Vagina (tissue), 2 donors: Measurements from ENCODE around the gene MRGPRF. TPM values are rescaled to one million over a fixed set of nuclear protein-coding genes. Genes with fewer than 3 reads are reported as not detected.
A peak's percentile ranks its signal among the peaks of the same experiment; 100 is the strongest.

Source experiments
- DNase-seq, 2 donors: peaks; one replicate each; pipeline ENCODE4 v3.0.0-alpha.2; 2017; ENCODE audit errors: extremely low spot score in 2 of 2
- H3K27ac ChIP-seq: fragments of 200-600 bp; sonication (generic); one replicate; pipeline ENCODE4 v1.5.1; 2019
- H3K27me3 ChIP-seq: fragments of 200-600 bp; sonication (generic); one replicate; pipeline ENCODE4 v1.5.1; 2019
- H3K36me3 ChIP-seq, 2 donors: fragments of 200-600 bp; sonication (generic); one replicate each; pipeline ENCODE4 v1.5.1; 2017 to 2019
- H3K4me1 ChIP-seq: fragments of 200-600 bp; sonication (generic); one replicate; pipeline ENCODE4 v1.5.1; 2019
- H3K4me3 ChIP-seq, 2 donors: fragments of 200-600 bp; sonication (generic); 1 replicate in 1 of 2; 2 replicates in 1 of 2; pipeline ENCODE4 v1.5.1; 2016 to 2019
- H3K9me3 ChIP-seq: fragments of 200-600 bp; sonication (generic); one replicate; pipeline ENCODE4 v1.5.1; 2019
- POLR2A ChIP-seq, 2 donors: fragments of 450-650 bp; IDR thresholded peaks; one replicate each; pipeline ENCODE4 v1.6.1; 2017; ENCODE audit warnings: antibody characterized with exemption in 2 of 2, mild to moderate bottlenecking in 2 of 2, moderate library complexity in 2 of 2
- POLR2AphosphoS5 ChIP-seq, 2 donors: sonication (generic); formaldehyde crosslinking; IDR thresholded peaks; one replicate each; pipeline ENCODE4 v1.9.0; 2017; ENCODE audit warnings: antibody characterized with exemption in 2 of 2, mild to moderate bottlenecking in 2 of 2, low read depth in 1 of 2; ENCODE audit not compliant: insufficient read depth in 1 of 2
- intact Hi-C: fragments of 100-400 bp; cut with DNase I; formaldehyde crosslinking; loops from one replicate; pipeline ENCODE4 v1.15.1; 2023
- total RNA-seq: library from RNA; depleted of rRNA; stranded (reverse); fragments of >200 nt; gene quantifications from one replicate; pipeline ENCODE4 v1.2.3, GENCODE V29; 2016
- TF ChIP-seq, protein P1 (sequence below), 3 experiments: fragments of 450-650 bp in 2 of 3; fragments of 200-600 bp in 1 of 3; sonication (generic) in 1 of 3; IDR thresholded peaks; one replicate each; pipeline ENCODE4 v1.5.1; 2017 to 2019; ENCODE audit warnings: antibody characterized with exemption in 3 of 3, mild to moderate bottlenecking in 2 of 3, moderate library complexity in 2 of 3

MRGPRF gene
- total RNA-seq, 1 donor from 2014 or later = 84.5 TPM

DNA sequence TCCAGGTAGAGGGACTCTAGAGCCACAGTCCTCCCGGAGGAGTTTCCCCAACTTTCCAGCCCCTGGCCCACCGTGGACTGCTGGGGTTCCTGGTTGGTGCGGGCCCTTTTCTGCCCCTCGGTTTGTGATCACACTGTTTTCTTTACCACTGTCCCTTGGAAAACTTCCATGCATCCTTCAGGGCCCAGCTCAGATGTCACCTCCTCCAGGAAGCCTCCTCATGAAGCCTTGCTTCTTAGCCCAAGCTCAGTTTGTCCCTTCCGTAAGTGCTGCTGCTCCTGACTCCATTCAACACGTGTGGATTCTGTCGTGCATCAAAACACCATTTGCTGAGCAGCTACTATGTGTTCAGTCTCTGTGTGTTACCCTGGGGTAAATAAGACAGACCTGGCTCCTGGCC lies 19.8 kb upstream of the MRGPRF start:
- TF ChIP-seq POLR2A (IDR thresholded peaks at IDR 0.05) (no peak), POLR2AphosphoS5 (IDR thresholded peaks at IDR 0.05; ENCODE audit: insufficient read depth in 1 of 2, low read depth in 1 of 2) (no peak)
- TF ChIP-seq, protein P1, sequence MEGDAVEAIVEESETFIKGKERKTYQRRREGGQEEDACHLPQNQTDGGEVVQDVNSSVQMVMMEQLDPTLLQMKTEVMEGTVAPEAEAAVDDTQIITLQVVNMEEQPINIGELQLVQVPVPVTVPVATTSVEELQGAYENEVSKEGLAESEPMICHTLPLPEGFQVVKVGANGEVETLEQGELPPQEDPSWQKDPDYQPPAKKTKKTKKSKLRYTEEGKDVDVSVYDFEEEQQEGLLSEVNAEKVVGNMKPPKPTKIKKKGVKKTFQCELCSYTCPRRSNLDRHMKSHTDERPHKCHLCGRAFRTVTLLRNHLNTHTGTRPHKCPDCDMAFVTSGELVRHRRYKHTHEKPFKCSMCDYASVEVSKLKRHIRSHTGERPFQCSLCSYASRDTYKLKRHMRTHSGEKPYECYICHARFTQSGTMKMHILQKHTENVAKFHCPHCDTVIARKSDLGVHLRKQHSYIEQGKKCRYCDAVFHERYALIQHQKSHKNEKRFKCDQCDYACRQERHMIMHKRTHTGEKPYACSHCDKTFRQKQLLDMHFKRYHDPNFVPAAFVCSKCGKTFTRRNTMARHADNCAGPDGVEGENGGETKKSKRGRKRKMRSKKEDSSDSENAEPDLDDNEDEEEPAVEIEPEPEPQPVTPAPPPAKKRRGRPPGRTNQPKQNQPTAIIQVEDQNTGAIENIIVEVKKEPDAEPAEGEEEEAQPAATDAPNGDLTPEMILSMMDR (IDR thresholded peaks at IDR 0.05) = no peak
- H3K36me3 ChIP-seq = no peaks in the 10 kb centered on the region
- DNase-seq = no peak
- intact Hi-C loops = no loop called here
- no peaks in the 10 kb centered on the region for H3K27me3 ChIP-seq
- H3K4me1 ChIP-seq = peaks cover 17% of the 10 kb centered on the region
- H3K4me3 ChIP-seq = no peak overlapping the region
- H3K9me3 ChIP-seq = no peaks in the 10 kb centered on the region
- H3K27ac ChIP-seq = no peak overlapping the region

DNA sequence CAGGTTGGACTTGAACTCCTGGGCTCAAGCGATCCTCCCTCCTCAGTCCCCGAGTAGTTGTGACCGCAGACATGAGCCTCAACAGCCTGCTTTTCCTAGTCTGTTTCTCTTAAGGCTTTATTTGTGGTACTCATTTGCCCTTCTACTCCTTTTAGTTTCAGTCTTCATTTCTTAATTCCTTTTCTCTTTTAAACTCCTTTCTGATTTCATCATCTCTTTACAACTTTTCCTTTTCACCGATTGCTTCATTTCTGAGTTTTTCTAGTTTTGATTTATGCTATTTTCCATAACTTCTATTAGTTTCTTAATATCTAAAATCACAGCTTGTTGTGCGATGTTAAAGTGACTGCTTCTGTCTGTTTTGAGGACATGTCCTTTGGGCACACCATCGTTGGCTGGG lies 17.3 kb upstream of the MRGPRF start:
- no peaks in the 10 kb centered on the region for H3K9me3 ChIP-seq
- peaks cover 3% of the 10 kb centered on the region for H3K4me1 ChIP-seq
- intact Hi-C loops = no loop called here
- DNase-seq = no peak
- no peaks in the 10 kb centered on the region for H3K27me3 ChIP-seq
- no peak overlapping the region for H3K4me3 ChIP-seq
- no peaks in the 10 kb centered on the region for H3K36me3 ChIP-seq
- TF ChIP-seq POLR2AphosphoS5 (IDR thresholded peaks at IDR 0.05; ENCODE audit: insufficient read depth in 1 of 2, low read depth in 1 of 2) (no peak), POLR2A (IDR thresholded peaks at IDR 0.05) (no peak)
- TF ChIP-seq, protein P1 (IDR thresholded peaks at IDR 0.05) = no peak
- H3K27ac ChIP-seq = peak overlapping the region; percentile 51

DNA sequence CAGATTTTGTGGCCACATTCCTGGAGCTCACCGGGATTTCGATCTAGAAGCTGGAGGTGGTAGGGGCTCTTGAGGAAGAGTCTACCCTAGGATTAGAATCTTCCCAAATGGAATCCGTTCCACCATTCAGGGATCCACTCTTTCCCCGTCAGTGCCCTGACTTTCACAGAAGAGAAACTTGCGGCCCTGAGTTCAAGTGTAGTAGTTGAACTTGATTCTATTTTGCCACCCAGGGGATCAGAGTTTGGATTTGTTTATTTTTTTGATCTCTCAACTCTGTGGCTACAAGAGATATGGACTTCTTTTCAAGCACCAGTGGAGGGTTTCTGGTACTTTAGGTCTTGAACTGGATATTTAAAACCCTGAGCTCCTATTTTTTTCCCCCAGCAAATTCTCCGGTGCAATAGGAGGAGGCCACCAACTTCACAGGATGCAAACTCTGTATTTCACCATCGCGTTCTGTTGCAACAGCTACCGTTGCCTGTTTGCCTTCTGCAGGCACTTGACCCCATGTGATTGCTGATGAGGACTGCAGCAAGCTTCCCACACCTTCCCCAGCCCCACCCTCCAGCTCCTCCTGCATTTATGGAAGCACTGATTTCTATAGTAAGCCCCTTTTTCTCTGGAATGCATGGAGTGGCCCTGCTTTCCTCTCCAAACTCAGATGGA lies 14.8 kb upstream of the MRGPRF start:
- H3K27ac ChIP-seq = no peak overlapping the region
- no peaks in the 10 kb centered on the region for H3K9me3 ChIP-seq
- intact Hi-C loops = no loop called here
- H3K4me3 ChIP-seq = no peak overlapping the region
- no peaks in the 10 kb centered on the region for H3K27me3 ChIP-seq
- no peaks in the 10 kb centered on the region for H3K4me1 ChIP-seq
- H3K36me3 ChIP-seq = no peaks in the 10 kb centered on the region
- DNase-seq = no peak
- TF ChIP-seq, protein P1 (IDR thresholded peaks at IDR 0.05) = no peak
- TF ChIP-seq POLR2AphosphoS5 (IDR thresholded peaks at IDR 0.05; ENCODE audit: insufficient read depth in 1 of 2, low read depth in 1 of 2) (no peak), POLR2A (IDR thresholded peaks at IDR 0.05) (no peak)

DNA sequence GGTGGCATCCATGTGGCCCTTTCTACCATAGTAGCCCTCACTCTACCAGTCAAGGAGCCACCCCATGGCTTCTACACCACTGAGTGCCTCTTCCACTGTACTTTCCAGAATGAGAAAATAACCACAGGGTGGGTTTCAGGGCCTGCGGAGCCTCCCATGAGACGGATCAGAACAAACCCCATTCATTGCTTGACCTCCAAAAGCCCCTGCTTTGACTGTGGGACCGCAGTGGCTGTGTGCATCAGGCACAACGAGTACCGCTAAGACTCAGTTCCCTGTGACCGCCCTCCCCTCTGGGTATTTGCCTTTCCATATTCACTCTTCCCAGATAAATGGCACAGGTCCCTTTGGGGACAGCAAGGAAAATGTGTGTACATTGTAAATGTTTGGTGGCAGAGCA lies 11.5 kb upstream of the MRGPRF start:
- Histone ChIP-seq H3K27ac (no peak overlapping the region), H3K36me3 (no peaks in the 10 kb centered on the region), H3K4me3 (no peak overlapping the region), H3K4me1 (peaks cover 2% of the 10 kb centered on the region), H3K9me3 (no peaks in the 10 kb centered on the region), H3K27me3 (no peaks in the 10 kb centered on the region)
- TF ChIP-seq, protein P1 (IDR thresholded peaks at IDR 0.05) = no peak
- TF ChIP-seq POLR2AphosphoS5 (IDR thresholded peaks at IDR 0.05; ENCODE audit: insufficient read depth in 1 of 2, low read depth in 1 of 2) = no peak
- no peak for TF ChIP-seq POLR2A (IDR thresholded peaks at IDR 0.05)
- DNase-seq = no peak
- intact Hi-C loops = no loop called here

DNA sequence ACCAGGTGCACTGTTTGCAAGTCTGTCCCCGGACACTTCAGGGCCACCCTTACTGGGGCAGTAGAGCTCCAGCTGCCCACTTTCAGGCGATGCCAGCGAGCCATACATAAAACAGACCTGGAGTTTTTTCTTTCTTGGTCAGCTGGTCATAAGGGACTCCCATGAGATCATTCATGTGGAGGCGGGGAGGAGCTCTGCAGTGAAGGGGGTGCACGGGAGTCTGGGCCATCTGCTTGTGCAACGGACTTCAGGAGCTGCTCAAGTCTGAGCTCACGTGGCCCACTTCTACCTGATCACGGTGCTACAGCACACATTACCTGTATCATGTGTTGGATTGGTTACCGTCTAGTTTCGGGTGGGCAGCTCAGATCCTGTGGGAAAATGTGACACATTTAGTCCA lies 9.2 kb upstream of the MRGPRF start:
- Histone ChIP-seq H3K27me3 (no peaks in the 10 kb centered on the region), H3K9me3 (no peaks in the 10 kb centered on the region), H3K4me3 (no peak overlapping the region), H3K4me1 (peaks cover 18% of the 10 kb centered on the region), H3K36me3 (no peaks in the 10 kb centered on the region), H3K27ac (peak overlapping the region; percentile 64)
- intact Hi-C loops = no loop called here
- peak; percentile 55 to 77 for TF ChIP-seq POLR2AphosphoS5 (IDR thresholded peaks at IDR 0.05; ENCODE audit: insufficient read depth in 1 of 2, low read depth in 1 of 2)
- TF ChIP-seq, protein P1 (IDR thresholded peaks at IDR 0.05) = no peak
- DNase-seq = no peak
